Natural killer cell (primary cell): ENCODE results near the gene PPID. TPM values are rescaled to one million over a fixed set of nuclear protein-coding genes. Genes with fewer than 3 reads are reported as not detected.

ENCODE experiments used
- total RNA-seq, 4 donors: library from RNA; stranded (reverse); fragments of 120-200 nt in 1 of 4; gene quantifications; one replicate each; pipeline versions ENCODE4 v1.2.3 to v1.2.4, GENCODE V29; 2013 to 2022

The PPID gene
- total RNA-seq, 3 donors from 2014 or later (not counting 1 experiment from before 2014, with no cell fraction given): 21.5 to 30.7 (median 21.8) TPM

Other genes with a start within 250 kb of the PPID start
- not detected for gene RXFP1, start 201.5 kb downstream of the PPID start, total RNA-seq
- 10 to 100 TPM in 2 of 3 donors, 1 to 10 TPM in 1; 9.7 to 15.3 (median 12.8) TPM for gene C4orf46, start 51.5 kb downstream of the PPID start, total RNA-seq
- gene ETFDH, start 51.1 kb downstream of the PPID start, total RNA-seq: 10 to 100 TPM; 20.3 to 36.7 (median 22.2) TPM
- gene FNIP2, start 45.6 kb upstream of the PPID start, total RNA-seq: 10 to 100 TPM; 19.4 to 22.6 (median 21.8) TPM